Epithelial cell of proximal tubule (primary cell): ENCODE measurements around the gene NID1. TPM values are rescaled to one million over a fixed set of nuclear protein-coding genes. Genes with fewer than 3 reads are reported as not detected.
A peak's percentile ranks its signal among the peaks of the same experiment; 100 is the strongest.

Experiments
- DNase-seq: peaks from one replicate; pipeline ENCODE4 v3.0.0-alpha.2; 2011; ENCODE audit warnings: low read depth
- H3K4me3 ChIP-seq: 2 replicates; pipeline ENCODE4 v1.5.1; 2011; ENCODE audit warnings: low read depth, mild to moderate bottlenecking, low read length
- total RNA-seq: library from RNA; depleted of rRNA; stranded (reverse); fragments of >200 nt; gene quantifications from 2 replicates; pipeline ENCODE4 v1.2.3, GENCODE V29; 2015
- TF ChIP-seq, protein P1 (sequence below): conservative IDR thresholded peaks from 2 replicates; pipeline ENCODE4 v1.5.1; 2012; ENCODE audit warnings: low read depth, mild to moderate bottlenecking, low read length

The NID1 gene
- total RNA-seq, 1 donor from 2014 or later = 23.2 TPM

DNA sequence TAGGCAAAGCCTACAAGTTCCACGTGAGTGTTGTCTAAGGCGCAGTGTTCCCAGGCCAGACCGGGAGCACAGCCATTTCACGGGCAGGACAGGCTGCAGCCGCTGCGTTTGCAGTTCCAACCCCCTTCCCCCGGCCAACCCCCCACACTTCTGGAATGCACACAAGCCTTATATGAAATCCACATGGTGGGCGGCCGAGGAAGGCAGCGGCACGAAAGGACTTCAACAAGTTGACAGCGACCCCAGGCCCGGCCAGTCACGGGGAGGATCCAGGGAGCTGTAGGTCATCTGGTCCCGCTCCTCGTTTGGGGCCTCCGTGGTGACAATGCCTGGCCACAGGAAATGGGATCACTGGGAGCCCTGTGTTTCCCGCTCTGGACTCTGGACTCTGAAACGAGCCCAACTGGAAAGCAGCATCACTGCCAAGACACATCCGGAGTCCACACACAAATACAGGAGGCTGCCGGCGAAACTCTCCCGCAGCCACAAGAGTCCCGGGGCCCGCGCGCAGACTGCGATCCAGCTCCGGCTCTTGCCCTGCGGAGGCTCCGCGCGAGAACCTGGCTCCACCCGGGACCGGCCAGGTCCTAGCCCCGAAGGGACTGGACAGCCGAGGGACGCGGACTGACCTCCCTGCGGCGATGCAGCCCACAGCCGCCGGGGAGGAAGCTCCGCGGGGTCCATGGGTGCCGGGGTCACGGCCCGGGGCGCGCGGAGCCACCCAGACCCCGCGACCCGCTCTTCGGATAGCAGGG lies 794 bp downstream of the NID1 start:
- H3K4me3 ChIP-seq = peak overlapping the region; percentile 70
- DNase-seq = no peak
- TF ChIP-seq, protein P1, sequence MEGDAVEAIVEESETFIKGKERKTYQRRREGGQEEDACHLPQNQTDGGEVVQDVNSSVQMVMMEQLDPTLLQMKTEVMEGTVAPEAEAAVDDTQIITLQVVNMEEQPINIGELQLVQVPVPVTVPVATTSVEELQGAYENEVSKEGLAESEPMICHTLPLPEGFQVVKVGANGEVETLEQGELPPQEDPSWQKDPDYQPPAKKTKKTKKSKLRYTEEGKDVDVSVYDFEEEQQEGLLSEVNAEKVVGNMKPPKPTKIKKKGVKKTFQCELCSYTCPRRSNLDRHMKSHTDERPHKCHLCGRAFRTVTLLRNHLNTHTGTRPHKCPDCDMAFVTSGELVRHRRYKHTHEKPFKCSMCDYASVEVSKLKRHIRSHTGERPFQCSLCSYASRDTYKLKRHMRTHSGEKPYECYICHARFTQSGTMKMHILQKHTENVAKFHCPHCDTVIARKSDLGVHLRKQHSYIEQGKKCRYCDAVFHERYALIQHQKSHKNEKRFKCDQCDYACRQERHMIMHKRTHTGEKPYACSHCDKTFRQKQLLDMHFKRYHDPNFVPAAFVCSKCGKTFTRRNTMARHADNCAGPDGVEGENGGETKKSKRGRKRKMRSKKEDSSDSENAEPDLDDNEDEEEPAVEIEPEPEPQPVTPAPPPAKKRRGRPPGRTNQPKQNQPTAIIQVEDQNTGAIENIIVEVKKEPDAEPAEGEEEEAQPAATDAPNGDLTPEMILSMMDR = no peak

DNA sequence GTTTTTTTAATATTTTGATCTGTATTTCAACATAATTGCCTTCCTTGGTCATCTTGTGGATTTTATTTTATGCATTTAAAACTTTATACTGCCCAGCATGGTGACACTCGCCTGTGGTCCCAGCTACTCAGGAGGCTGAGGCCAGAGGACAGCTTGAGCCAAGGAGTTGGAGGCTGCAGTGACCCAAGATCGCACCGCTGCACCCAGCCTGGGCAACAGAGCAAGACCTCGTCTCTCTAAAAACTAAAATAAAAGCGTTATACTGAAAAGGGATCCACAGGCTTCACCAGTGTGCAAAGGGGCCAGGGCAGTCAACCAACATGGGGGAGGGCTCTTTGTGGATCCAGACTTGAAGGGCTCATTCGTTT lies 1.4 kb downstream of the NID1 start:
- TF ChIP-seq, protein P1 = no peak
- DNase-seq = no peak
- peak overlapping the region; percentile 70 for H3K4me3 ChIP-seq

DNA sequence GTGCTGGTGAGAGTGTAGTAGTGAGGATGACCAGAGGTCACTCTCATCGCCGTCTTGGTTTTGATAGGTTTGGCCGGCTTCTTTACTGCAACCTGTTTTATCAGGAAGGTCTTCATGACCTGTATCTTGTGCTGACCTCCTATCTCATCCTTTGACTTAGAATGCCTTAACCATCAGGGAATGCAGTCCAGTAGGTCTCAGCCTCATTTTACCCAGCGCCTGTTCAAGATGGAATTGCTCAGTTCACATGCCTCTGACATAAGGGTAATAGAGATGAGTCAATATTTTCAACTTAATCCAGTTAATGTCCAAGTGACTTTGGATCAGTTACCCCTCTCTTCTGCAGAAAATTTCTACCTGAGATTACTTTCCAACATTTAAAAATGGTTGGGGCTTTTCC lies 4.6 kb downstream of the NID1 start:
- H3K4me3 ChIP-seq = no peak overlapping the region
- TF ChIP-seq, protein P1 = no peak
- no peak for DNase-seq

DNA sequence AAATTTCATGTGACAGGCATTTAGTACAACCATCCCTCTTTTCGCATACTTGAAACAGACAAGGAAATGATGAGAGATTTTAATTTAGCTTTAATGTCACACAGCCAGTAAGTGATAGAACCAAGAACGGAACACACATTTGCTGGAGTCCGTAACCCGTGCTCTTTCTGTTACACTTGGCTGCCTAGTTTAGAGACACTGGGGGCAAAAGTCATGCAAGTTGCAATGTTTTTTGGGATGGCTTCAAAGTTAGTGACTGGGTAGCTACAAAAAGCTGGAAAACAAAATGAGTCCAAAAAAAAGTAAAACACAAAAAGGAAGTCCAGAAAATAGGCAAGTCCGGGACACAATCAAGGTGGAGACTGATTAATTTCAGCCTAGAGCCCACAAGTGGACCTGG lies 5.9 kb downstream of the NID1 start:
- peak overlapping the region; percentile 14 for H3K4me3 ChIP-seq
- DNase-seq = no peak

DNA sequence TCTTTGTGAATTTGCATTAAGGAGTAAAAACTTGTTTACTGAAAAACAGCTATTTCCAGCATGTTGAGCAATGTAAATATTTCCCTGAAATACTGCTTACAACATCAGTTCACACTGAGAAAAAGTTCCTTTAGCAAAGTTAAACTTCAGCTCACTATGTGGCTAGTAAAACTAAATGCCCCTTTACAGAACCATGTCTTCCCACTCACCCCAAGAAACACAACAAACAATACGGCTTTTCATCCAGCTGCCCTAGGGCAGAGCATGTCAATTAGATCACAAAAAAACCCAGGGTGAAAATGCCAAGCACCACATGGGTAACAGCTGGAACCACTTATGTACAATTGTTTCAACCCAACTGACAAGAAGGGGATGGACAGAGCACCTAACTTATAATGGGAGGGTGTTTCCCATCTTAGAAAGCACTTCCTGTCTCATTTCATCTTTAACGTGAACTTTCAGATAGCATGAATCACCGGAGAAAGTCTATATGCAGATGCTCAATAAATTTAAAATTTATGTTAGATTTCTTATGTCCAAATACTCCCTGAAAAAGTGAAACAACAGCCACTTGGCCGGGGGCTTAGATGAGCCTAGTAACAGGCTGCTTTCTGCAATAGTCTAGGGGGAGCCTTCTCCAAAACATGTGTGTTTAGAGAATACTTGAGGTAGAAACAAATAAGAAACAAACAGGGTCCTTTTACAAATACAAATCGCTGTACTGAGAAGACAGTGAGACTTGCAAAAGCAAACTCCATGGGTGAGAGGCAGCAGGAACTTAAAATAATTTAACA lies 6.6 kb downstream of the NID1 start:
- H3K4me3 ChIP-seq = no peak overlapping the region
- no peak for DNase-seq

More for the DNA sequence above, 5.9 kb downstream of the NID1 start:
- TF ChIP-seq, protein P1 = no peak

DNA sequence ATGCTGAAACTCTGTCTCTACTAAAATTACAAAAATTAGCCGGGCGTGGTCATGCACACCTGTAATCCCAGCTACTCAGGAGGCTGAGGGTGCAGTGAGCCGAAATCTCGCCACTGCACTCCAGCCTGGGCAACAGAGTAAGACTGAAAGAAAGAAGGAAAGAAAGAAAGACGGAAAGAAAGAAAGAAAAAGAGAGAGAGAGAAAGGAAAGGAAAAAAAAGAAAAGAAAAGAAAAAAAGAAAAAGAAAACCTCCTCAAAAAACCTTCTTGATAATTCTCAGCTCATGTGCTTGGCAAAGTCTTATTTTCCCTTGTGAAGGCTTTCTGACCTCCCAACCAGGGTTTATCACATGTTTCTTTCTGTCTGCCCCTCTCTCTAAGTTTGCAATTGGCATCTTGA lies 7.3 kb downstream of the NID1 start:
- DNase-seq = no peak
- no peak overlapping the region for H3K4me3 ChIP-seq
- TF ChIP-seq, protein P1 = no peak

More for the DNA sequence above, 6.6 kb downstream of the NID1 start:
- TF ChIP-seq, protein P1 = no peak
